OCI-LY1 (cell line): ENCODE measurements around the gene LYRM9.
"Not testable (repeated sequence)": the region's sequence is repeated elsewhere in the genome, so short reads cannot be mapped to it uniquely, and the experiment has no call there.

ENCODE experiments used
- H2AFZ ChIP-seq: fragments of 200-600 bp; sonication (generic), shearing (Covaris generic); 2 replicates; pipeline ENCODE4 v1.6.0; 2014; ENCODE audit warnings: antibody characterized with exemption, mild to moderate bottlenecking, low read length
- H3F3A ChIP-seq: fragments of 200-600 bp; sonication (generic), shearing (Covaris generic); 2 replicates; pipeline ENCODE4 v1.6.0; 2014; ENCODE audit warnings: mild to moderate bottlenecking, antibody characterized with exemption, low read length, moderate library complexity; ENCODE audit not compliant: insufficient read depth
- H3K27ac ChIP-seq: fragments of 200-600 bp; sonication (generic); 2 replicates; pipeline ENCODE4 v1.5.1; 2014; ENCODE audit warnings: low read length, mixed run types, mild to moderate bottlenecking, low read depth; ENCODE audit not compliant: poor library complexity, severe bottlenecking
- H3K27me3 ChIP-seq: fragments of 200-600 bp; sonication (generic); 2 replicates; pipeline ENCODE4 v1.6.0; 2014; ENCODE audit warnings: antibody characterized with exemption, mild to moderate bottlenecking, low read length, moderate library complexity; ENCODE audit not compliant: insufficient read depth
- H3K36me3 ChIP-seq: fragments of 200-600 bp; sonication (generic); 2 replicates; pipeline ENCODE4 v1.6.1; 2014; ENCODE audit warnings: mild to moderate bottlenecking, antibody characterized with exemption, low read length, moderate library complexity, mixed read lengths; ENCODE audit not compliant: insufficient read depth
- H3K4me1 ChIP-seq: fragments of 200-600 bp; sonication (generic); 2 replicates; pipeline ENCODE4 v1.5.1; 2014; ENCODE audit warnings: mild to moderate bottlenecking, low read length, moderate library complexity; ENCODE audit not compliant: insufficient read depth, severe bottlenecking
- H3K4me2 ChIP-seq: fragments of 200-600 bp; sonication (generic), shearing (Covaris generic); 2 replicates; pipeline ENCODE4 v1.6.1; 2014; ENCODE audit warnings: low read length
- H3K4me3 ChIP-seq: fragments of 200-600 bp; sonication (generic); 2 replicates; pipeline ENCODE4 v1.5.1; 2014; ENCODE audit warnings: low read length, low read depth, mild to moderate bottlenecking, mixed read lengths; ENCODE audit not compliant: poor library complexity, severe bottlenecking
- H3K79me2 ChIP-seq: fragments of 200-600 bp; shearing (Covaris generic); 2 replicates; pipeline ENCODE4 v1.6.1; 2016; ENCODE audit warnings: mixed run types, low read length, mixed read lengths; ENCODE audit not compliant: insufficient read depth
- H3K9ac ChIP-seq: fragments of 200-600 bp; sonication (generic), shearing (Covaris generic); 2 replicates; pipeline ENCODE4 v1.6.1; 2014; ENCODE audit warnings: mild to moderate bottlenecking, low read length, mixed read lengths
- H3K9me2 ChIP-seq: fragments of 200-600 bp; sonication (generic), shearing (Covaris generic); 2 replicates; pipeline ENCODE4 v1.6.1; 2014; ENCODE audit warnings: low read depth, mild to moderate bottlenecking, low read length, mixed read lengths
- H3K9me3 ChIP-seq: fragments of 200-600 bp; shearing (Covaris generic); 2 replicates; pipeline ENCODE4 v1.6.1; 2014; ENCODE audit warnings: low read length, mixed read lengths
- H4K20me1 ChIP-seq: fragments of 200-600 bp; sonication (generic), shearing (Covaris generic); 2 replicates; pipeline ENCODE4 v1.6.0; 2016; ENCODE audit warnings: mild to moderate bottlenecking, low read length; ENCODE audit not compliant: insufficient read depth
- CTCF ChIP-seq: fragments of 200-600 bp; sonication (generic), shearing (Covaris generic); IDR thresholded peaks from 2 replicates; pipeline ENCODE4 v1.5.1; 2017; ENCODE audit warnings: mild to moderate bottlenecking, antibody characterized with exemption, low read length, moderate library complexity, mixed read lengths
- EZH2 ChIP-seq: fragments of 200-600 bp; sonication (generic), shearing (Covaris generic); IDR thresholded peaks from 2 replicates; pipeline ENCODE4 v1.8.0; 2017; ENCODE audit warnings: borderline replicate concordance, mixed run types, mild to moderate bottlenecking, antibody characterized with exemption, low read length, moderate library complexity, mixed read lengths

Gene LYRM9

GRCh38 chr17:27838607-27839006 lies 54.6 kb downstream of the LYRM9 start:
- H3K9me2 ChIP-seq, H3K79me2 ChIP-seq, H3F3A ChIP-seq, H4K20me1 ChIP-seq, H3K27me3 ChIP-seq, H3K4me2 ChIP-seq, H3K36me3 ChIP-seq, H3K4me1 ChIP-seq, H3K4me3 ChIP-seq, H3K27ac ChIP-seq, H2AFZ ChIP-seq, H3K9ac ChIP-seq, H3K9me3 ChIP-seq: not testable (repeated sequence)

- not testable (repeated sequence) for H3K9me3 ChIP-seq, H3F3A ChIP-seq, H3K4me1 ChIP-seq, H3K27me3 ChIP-seq, H3K36me3 ChIP-seq, H3K4me3 ChIP-seq, H3K9me2 ChIP-seq, H4K20me1 ChIP-seq, H3K9ac ChIP-seq, H2AFZ ChIP-seq, H3K4me2 ChIP-seq, H3K27ac ChIP-seq, H3K79me2 ChIP-seq
These were observed 55.4 kb downstream of the LYRM9 start for GRCh38 chr17:27837769-27838168.

- Histone ChIP-seq H3K9me3 (no peaks in the 10 kb centered on the region), H3K4me1 (no peaks in the 10 kb centered on the region), H3K79me2 (no peaks in the 10 kb centered on the region), H3K4me3 (no peak overlapping the region), H4K20me1 (no peaks in the 10 kb centered on the region), H3K27me3 (peaks cover 3% of the 10 kb centered on the region; the same call in 1 of the 2 replicates), H2AFZ (no peak overlapping the region), H3K27ac (no peak overlapping the region), H3F3A (no peaks in the 10 kb centered on the region), H3K9me2 (no peaks in the 10 kb centered on the region), H3K9ac (no peak overlapping the region), H3K36me3 (no peaks in the 10 kb centered on the region), H3K4me2 (no peak overlapping the region)
- TF ChIP-seq EZH2, result no peak
- no peak for TF ChIP-seq CTCF
These were observed 56.5 kb downstream of the LYRM9 start for GRCh38 chr17:27836651-27837050.

- no peak overlapping the region for H3K9ac ChIP-seq
- H3K4me2 ChIP-seq, result no peak overlapping the region
- H2AFZ ChIP-seq, result no peak overlapping the region
- no peak overlapping the region for H3K27ac ChIP-seq
- H3K9me2 ChIP-seq, result no peaks in the 10 kb centered on the region
- no peak overlapping the region for H3K4me3 ChIP-seq
- H3F3A ChIP-seq, result no peaks in the 10 kb centered on the region
- H3K79me2 ChIP-seq, result no peaks in the 10 kb centered on the region
- H3K4me1 ChIP-seq, result no peaks in the 10 kb centered on the region
- no peak for TF ChIP-seq EZH2
- no peak for TF ChIP-seq CTCF
- no peaks in the 10 kb centered on the region for H3K36me3 ChIP-seq
- H3K27me3 ChIP-seq, result no peaks in the 10 kb centered on the region
- no peaks in the 10 kb centered on the region for H3K9me3 ChIP-seq
- H4K20me1 ChIP-seq, result no peaks in the 10 kb centered on the region
These were observed 58.6 kb downstream of the LYRM9 start for GRCh38 chr17:27834571-27834970.
